DLD1 (cell line): ENCODE measurements around the gene UBR4.

Experiments used
- in situ Hi-C: cut with HindIII; loops from 2 replicates; pipeline ENCODE4 v1.10.0; 2017; ENCODE audit warnings: low sequenced_read_pairs

UBR4 gene

GRCh38 chr1:19061798-19062197 lies 148.3 kb downstream of the UBR4 start:
- in situ Hi-C loops: no loop called here

GRCh38 chr1:19061343-19061742 lies 148.7 kb downstream of the UBR4 start:
- in situ Hi-C loops: no loop called here

GRCh38 chr1:19059773-19060172 lies 150.3 kb downstream of the UBR4 start:
- in situ Hi-C loops: no loop called here

GRCh38 chr1:19058476-19058797 lies 151.6 kb downstream of the UBR4 start:
- in situ Hi-C loops: no loop called here

GRCh38 chr1:19057784-19058475 lies 152.1 kb downstream of the UBR4 start:
- in situ Hi-C loops: no loop called here

- in situ Hi-C loops: no loop called here
These were observed 152.8 kb downstream of the UBR4 start for GRCh38 chr1:19057182-19057779.

GRCh38 chr1:19055701-19056100 lies 154.4 kb downstream of the UBR4 start:
- in situ Hi-C loops: no loop called here

- in situ Hi-C loops: no loop called here
These were observed 155.1 kb downstream of the UBR4 start for GRCh38 chr1:19055001-19055400.

- in situ Hi-C loops: no loop called here
These were observed 155.8 kb downstream of the UBR4 start for GRCh38 chr1:19054216-19054615.

GRCh38 chr1:19053486-19053885 lies 156.6 kb downstream of the UBR4 start:
- in situ Hi-C loops: no loop called here

GRCh38 chr1:19049798-19050197 lies 160.3 kb downstream of the UBR4 start:
- in situ Hi-C loops: no loop called here

GRCh38 chr1:19049128-19049768 lies 160.8 kb downstream of the UBR4 start:
- in situ Hi-C loops: no loop called here

GRCh38 chr1:19046972-19047731 lies 162.9 kb downstream of the UBR4 start:
- in situ Hi-C loops: no loop called here

GRCh38 chr1:19045898-19046880 lies 163.9 kb downstream of the UBR4 start:
- in situ Hi-C loops: no loop called here

GRCh38 chr1:19044975-19045831 lies 164.9 kb downstream of the UBR4 start:
- in situ Hi-C loops: no loop called here

- in situ Hi-C loops: no loop called here
These were observed 165.6 kb downstream of the UBR4 start for GRCh38 chr1:19044471-19044870.

- in situ Hi-C loops: no loop called here
These were observed 166.3 kb downstream of the UBR4 start for GRCh38 chr1:19043579-19044443.

GRCh38 chr1:19042675-19043578 lies 167.1 kb downstream of the UBR4 start:
- in situ Hi-C loops: no loop called here
